Effector CD8-positive, alpha-beta T cell (primary cell): ENCODE measurements around the gene A1BG.

Source experiments
- DNase-seq: peaks from one replicate; lab custom pipeline; 2025; lab: John Stamatoyannopoulos, UW
- total RNA-seq, 4 experiments: gene quantifications; one replicate each; lab custom pipeline; 2026; lab: John Stamatoyannopoulos, UW

The A1BG gene
- total RNA-seq = 0.18 to 0.62 (median 0.34) reads per million in 4 experiments

- no peak for DNase-seq
These were observed at the start of gene A1BG for GRCh38 chr19:58352760-58353671. Gene A1BG, minus strand, starts transcription at chr19:58353492. Its CDS starts 55 bp downstream, at chr19:58353437.

- no peak for DNase-seq
These were observed 48.6 kb upstream of the A1BG start for GRCh38 chr19:58401840-58402421.

- DNase-seq = peak; percentile 99
These were observed 47.9 kb upstream of the A1BG start for GRCh38 chr19:58400916-58401839.

GRCh38 chr19:58400316-58400915, 47.1 kb upstream of the A1BG start:
- no peak for DNase-seq

GRCh38 chr19:58399903-58400302, 46.6 kb upstream of the A1BG start:
- no peak for DNase-seq

- DNase-seq = no peak
These were observed 45.3 kb upstream of the A1BG start for GRCh38 chr19:58398545-58398944.

GRCh38 chr19:58398087-58398486, 44.8 kb upstream of the A1BG start:
- DNase-seq = no peak

GRCh38 chr19:58397533-58398037, 44.3 kb upstream of the A1BG start:
- DNase-seq = no peak

GRCh38 chr19:58396691-58397532, 43.6 kb upstream of the A1BG start:
- no peak for DNase-seq

GRCh38 chr19:58395979-58396627, 42.8 kb upstream of the A1BG start:
- no peak for DNase-seq

- no peak for DNase-seq
These were observed 42.1 kb upstream of the A1BG start, which contains the start of gene RNF225 for GRCh38 chr19:58395220-58395978. Gene RNF225, plus strand, starts transcription at chr19:58395656. Its CDS starts 434 bp downstream, at chr19:58396090.

GRCh38 chr19:58394821-58395219, 41.5 kb upstream of the A1BG start:
- no peak for DNase-seq

GRCh38 chr19:58393725-58394033, 40.4 kb upstream of the A1BG start:
- DNase-seq = no peak

GRCh38 chr19:58392945-58393724, 39.8 kb upstream of the A1BG start:
- no peak for DNase-seq

- DNase-seq = no peak
These were observed 34.9 kb upstream of the A1BG start for GRCh38 chr19:58388175-58388526.

GRCh38 chr19:58387338-58388174, 34.3 kb upstream of the A1BG start:
- DNase-seq = no peak

GRCh38 chr19:58386576-58387337, 33.5 kb upstream of the A1BG start, which contains the start of gene RPS5:
Gene RPS5, plus strand, starts transcription at chr19:58387269. Its CDS starts 869 bp downstream, at chr19:58388138.
- DNase-seq = peak; percentile 92
